Liver (tissue), 9 donors: ENCODE data around the gene ZNF189. TPM values are rescaled to one million over a fixed set of nuclear protein-coding genes. Genes with fewer than 3 reads are reported as not detected.

ENCODE experiments used
- DNase-seq: peaks from one replicate; pipeline ENCODE4 v3.0.0-alpha.2; 2017; ENCODE audit warnings: low spot score
- H3K27ac ChIP-seq, 2 donors: one replicate each; pipeline ENCODE4 v1.7.0; 2013; ENCODE audit warnings: inconsistent platforms in 2 of 2, low read length in 2 of 2, control low read depth in 1 of 2, low read depth in 1 of 2, mild to moderate bottlenecking in 1 of 2
- H3K27me3 ChIP-seq, 4 donors: one replicate each; pipeline versions ENCODE4 v1.6.1 to v1.7.0; 2013; ENCODE audit warnings: low read length in 3 of 4, inconsistent platforms in 1 of 4, mild to moderate bottlenecking in 1 of 4, moderate library complexity in 1 of 4; ENCODE audit not compliant: control insufficient read depth in 4 of 4, insufficient read depth in 4 of 4
- H3K36me3 ChIP-seq, 4 donors: one replicate each; pipeline versions ENCODE4 v1.6.1 to v1.7.0; 2013; ENCODE audit warnings: low read length in 3 of 4, mild to moderate bottlenecking in 3 of 4, low read depth in 1 of 4, moderate library complexity in 1 of 4; ENCODE audit not compliant: control insufficient read depth in 4 of 4, insufficient read depth in 3 of 4
- H3K4me1 ChIP-seq, 4 donors: one replicate each; pipeline versions ENCODE4 v1.6.1 to v1.7.0; 2013; ENCODE audit warnings: low read length in 3 of 4, mild to moderate bottlenecking in 3 of 4, moderate library complexity in 1 of 4; ENCODE audit not compliant: control insufficient read depth in 4 of 4, insufficient read depth in 4 of 4
- H3K4me3 ChIP-seq, 3 donors: one replicate each; pipeline versions ENCODE4 v1.6.1 to v1.7.0; 2013; ENCODE audit warnings: low read length in 3 of 3, control low read depth in 1 of 3, low read depth in 1 of 3, mild to moderate bottlenecking in 1 of 3
- H3K9ac ChIP-seq, 2 donors: one replicate each; pipeline ENCODE4 v1.7.0; 2013; ENCODE audit warnings: low read length in 2 of 2, mild to moderate bottlenecking in 2 of 2, moderate library complexity in 2 of 2, control low read depth in 1 of 2, low read depth in 1 of 2
- H3K9me3 ChIP-seq, 4 donors: one replicate each; pipeline versions ENCODE4 v1.6.1 to v1.7.0; 2013; ENCODE audit warnings: low read length in 3 of 4; ENCODE audit not compliant: control insufficient read depth in 4 of 4
- EGR1 ChIP-seq, 2 donors: IDR thresholded peaks; 2 replicates each; pipeline ENCODE4 v1.6.1; 2016 to 2018; ENCODE audit warnings: antibody characterized with exemption in 2 of 2, low read depth in 2 of 2
- FOXA1 ChIP-seq: IDR thresholded peaks from 2 replicates; pipeline ENCODE4 v1.6.1; 2016; ENCODE audit warnings: antibody characterized with exemption
- FOXA2 ChIP-seq: IDR thresholded peaks from 2 replicates; pipeline ENCODE4 v1.6.1; 2016; ENCODE audit warnings: antibody characterized with exemption
- GABPA ChIP-seq, 2 donors: IDR thresholded peaks in 1 of 2; conservative IDR thresholded peaks in 1 of 2; 2 replicates each; pipeline ENCODE4 v1.6.1; 2016; ENCODE audit warnings: antibody characterized with exemption in 2 of 2, mild to moderate bottlenecking in 1 of 2, moderate library complexity in 1 of 2
- HNF4A ChIP-seq, 2 donors: conservative IDR thresholded peaks; 2 replicates each; pipeline ENCODE4 v1.6.1; 2016; ENCODE audit warnings: antibody characterized with exemption in 2 of 2, mild to moderate bottlenecking in 2 of 2
- HNF4G ChIP-seq: IDR thresholded peaks from 2 replicates; pipeline ENCODE4 v1.6.1; 2016; ENCODE audit warnings: antibody characterized with exemption
- JUND ChIP-seq, 2 donors: IDR thresholded peaks; 2 replicates each; pipeline ENCODE4 v1.6.1; 2016; ENCODE audit warnings: antibody characterized with exemption in 2 of 2
- NR2F2 ChIP-seq: IDR thresholded peaks from 2 replicates; pipeline ENCODE4 v1.6.1; 2016; ENCODE audit warnings: antibody characterized with exemption
- RAD21 ChIP-seq, 2 donors: IDR thresholded peaks; 2 replicates each; pipeline ENCODE4 v1.6.1; 2016; ENCODE audit warnings: antibody characterized with exemption in 2 of 2, mild to moderate bottlenecking in 2 of 2
- RXRA ChIP-seq, 2 donors: IDR thresholded peaks; 2 replicates each; pipeline ENCODE4 v1.6.1; 2017 to 2018; ENCODE audit warnings: antibody characterized with exemption in 2 of 2, mild to moderate bottlenecking in 1 of 2
- SP1 ChIP-seq: IDR thresholded peaks from 2 replicates; pipeline ENCODE4 v1.6.1; 2018; ENCODE audit warnings: antibody characterized with exemption, mild to moderate bottlenecking
- TAF1 ChIP-seq: conservative IDR thresholded peaks from 2 replicates; pipeline ENCODE4 v1.6.1; 2016; ENCODE audit warnings: antibody characterized with exemption, mild to moderate bottlenecking
- YY1 ChIP-seq: IDR thresholded peaks from 2 replicates; pipeline ENCODE4 v1.6.1; 2016; ENCODE audit warnings: antibody characterized with exemption, mild to moderate bottlenecking
- WGBS: extraction: QIAGEN DNeasy Blood & Tissue Kit; methylation state at CpG from one replicate; pipeline ENCODE4 v1.1.7; 2013; 5-methylcytosine and 5-hydroxymethylcytosine counted together
- polyA plus RNA-seq, 2 donors: library from polyadenylated mRNA; stranded (reverse) in 1 of 2; unstranded in 1 of 2; fragments of 200-250 nt in 1 of 2; fragments of >200 nt in 1 of 2; fragmentation: Nextera tagmentation in 1 of 2; extraction: Ambion mirVana in 1 of 2; gene quantifications; one replicate each; pipeline versions ENCODE4 v1.2.1 to v1.2.3, GENCODE V29; 2013 to 2015
- total RNA-seq, 2 donors: library from RNA; depleted of rRNA; stranded (reverse); fragments of >200 nt; gene quantifications; one replicate each; pipeline ENCODE4 v1.2.3, GENCODE V29; 2014
- TF ChIP-seq, protein P1 (sequence below): IDR thresholded peaks from 2 replicates; pipeline ENCODE4 v1.6.1; 2016; ENCODE audit warnings: antibody characterized with exemption, mild to moderate bottlenecking
- TF ChIP-seq, protein P2 (sequence below): IDR thresholded peaks from 2 replicates; pipeline ENCODE4 v1.6.1; 2016; ENCODE audit warnings: antibody characterized with exemption
- TF ChIP-seq, protein P3 (sequence below): IDR thresholded peaks from 2 replicates; pipeline ENCODE4 v1.6.1; 2016; ENCODE audit warnings: antibody characterized with exemption
- TF ChIP-seq, protein P4 (sequence below): IDR thresholded peaks from 2 replicates; pipeline ENCODE4 v1.6.1; 2016; ENCODE audit warnings: antibody characterized with exemption
- donor health status: healthy.
- donor health status: healthy.
- donor health status: healthy.
- donor health status: healthy.
- donor health status: healthy.

Gene ZNF189
- total and polyA plus RNA-seq, 4 donors = 4.4 to 16.1 (median 8.3) TPM

DNA sequence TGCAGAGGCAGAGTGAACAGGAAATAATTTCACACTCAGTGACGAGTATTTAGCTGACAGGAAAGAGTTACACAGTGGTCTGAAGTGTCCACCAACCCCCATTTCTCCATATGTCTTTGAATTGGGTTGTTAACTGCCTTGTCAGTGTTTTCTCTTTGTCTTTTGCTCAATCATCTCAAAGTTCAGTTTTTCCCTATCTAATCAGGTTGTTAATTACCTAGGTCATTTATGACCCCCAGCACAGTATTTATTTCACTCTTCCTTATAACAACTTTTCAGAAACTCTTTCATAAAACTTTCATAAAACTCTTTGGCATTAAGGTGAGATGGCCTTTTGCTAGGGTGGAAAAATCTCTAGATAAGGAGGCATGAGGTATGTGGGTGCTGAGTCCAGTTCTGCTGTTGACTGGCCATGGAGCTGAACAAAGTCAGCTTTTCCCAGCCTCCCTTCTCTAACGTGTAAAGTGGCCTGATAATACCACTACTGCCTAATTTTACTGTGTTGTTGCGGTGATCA is 42.1 kb downstream of the ZNF189 start (continued):
- TF ChIP-seq, protein P1, sequence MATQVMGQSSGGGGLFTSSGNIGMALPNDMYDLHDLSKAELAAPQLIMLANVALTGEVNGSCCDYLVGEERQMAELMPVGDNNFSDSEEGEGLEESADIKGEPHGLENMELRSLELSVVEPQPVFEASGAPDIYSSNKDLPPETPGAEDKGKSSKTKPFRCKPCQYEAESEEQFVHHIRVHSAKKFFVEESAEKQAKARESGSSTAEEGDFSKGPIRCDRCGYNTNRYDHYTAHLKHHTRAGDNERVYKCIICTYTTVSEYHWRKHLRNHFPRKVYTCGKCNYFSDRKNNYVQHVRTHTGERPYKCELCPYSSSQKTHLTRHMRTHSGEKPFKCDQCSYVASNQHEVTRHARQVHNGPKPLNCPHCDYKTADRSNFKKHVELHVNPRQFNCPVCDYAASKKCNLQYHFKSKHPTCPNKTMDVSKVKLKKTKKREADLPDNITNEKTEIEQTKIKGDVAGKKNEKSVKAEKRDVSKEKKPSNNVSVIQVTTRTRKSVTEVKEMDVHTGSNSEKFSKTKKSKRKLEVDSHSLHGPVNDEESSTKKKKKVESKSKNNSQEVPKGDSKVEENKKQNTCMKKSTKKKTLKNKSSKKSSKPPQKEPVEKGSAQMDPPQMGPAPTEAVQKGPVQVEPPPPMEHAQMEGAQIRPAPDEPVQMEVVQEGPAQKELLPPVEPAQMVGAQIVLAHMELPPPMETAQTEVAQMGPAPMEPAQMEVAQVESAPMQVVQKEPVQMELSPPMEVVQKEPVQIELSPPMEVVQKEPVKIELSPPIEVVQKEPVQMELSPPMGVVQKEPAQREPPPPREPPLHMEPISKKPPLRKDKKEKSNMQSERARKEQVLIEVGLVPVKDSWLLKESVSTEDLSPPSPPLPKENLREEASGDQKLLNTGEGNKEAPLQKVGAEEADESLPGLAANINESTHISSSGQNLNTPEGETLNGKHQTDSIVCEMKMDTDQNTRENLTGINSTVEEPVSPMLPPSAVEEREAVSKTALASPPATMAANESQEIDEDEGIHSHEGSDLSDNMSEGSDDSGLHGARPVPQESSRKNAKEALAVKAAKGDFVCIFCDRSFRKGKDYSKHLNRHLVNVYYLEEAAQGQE = peak; percentile 49
- peak; percentile 34 to 71 for TF ChIP-seq RXRA (IDR thresholded peaks at IDR 0.05)

DNA sequence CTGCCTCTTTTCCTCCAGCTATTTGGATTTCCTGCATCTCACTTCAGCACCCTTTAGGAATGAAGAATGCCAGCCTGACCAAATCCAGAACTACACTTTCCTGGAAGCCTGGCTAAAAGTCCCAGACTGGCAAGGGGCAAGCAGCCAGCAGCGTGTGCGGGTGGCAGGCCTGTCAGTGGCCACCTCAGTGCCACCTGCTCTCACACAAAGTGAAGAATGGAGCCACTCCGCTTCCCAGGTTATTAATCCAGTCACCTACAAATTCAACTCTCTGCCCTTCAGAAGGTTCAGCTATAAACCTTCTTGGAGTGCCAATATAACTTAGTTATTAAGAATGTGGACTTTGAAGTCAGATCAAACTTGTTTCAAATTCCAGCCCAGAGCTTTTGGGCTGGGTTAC is 43.7 kb downstream of the ZNF189 start:
- H3K36me3 ChIP-seq = no peaks in the 10 kb centered on the region
- peaks cover 4 to 56% (median 23%) of the 10 kb centered on the region in 4 donors for H3K4me1 ChIP-seq
- no peaks in the 10 kb centered on the region for H3K9me3 ChIP-seq
- no peak for DNase-seq
- WGBS = 40% methylated on average over 3 of the region's 3 CpGs
- peak overlapping the region; percentile 91 to 94 for H3K27ac ChIP-seq
- peak overlapping the region; percentile 71 to 87 for H3K9ac ChIP-seq
- no peak for TF ChIP-seq EGR1 (IDR thresholded peaks at IDR 0.05; ENCODE audit: low read depth in 2 of 2)
- peak; percentile 65 for TF ChIP-seq SP1
- TF ChIP-seq GABPA (IDR thresholded peaks at IDR 0.05 in 1 of 2, conservative IDR thresholded peaks at IDR 0.05 in 1 of 2) = no peak
- TF ChIP-seq, protein P2, sequence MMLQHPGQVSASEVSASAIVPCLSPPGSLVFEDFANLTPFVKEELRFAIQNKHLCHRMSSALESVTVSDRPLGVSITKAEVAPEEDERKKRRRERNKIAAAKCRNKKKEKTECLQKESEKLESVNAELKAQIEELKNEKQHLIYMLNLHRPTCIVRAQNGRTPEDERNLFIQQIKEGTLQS = no peak
- no peak for TF ChIP-seq RAD21 (IDR thresholded peaks at IDR 0.05)
- TF ChIP-seq TAF1 = peak; percentile 84
- TF ChIP-seq FOXA1 = no peak
- peak; percentile 63 to 74 for TF ChIP-seq HNF4A (conservative IDR thresholded peaks at IDR 0.05)
- peak; percentile 37 for TF ChIP-seq YY1
- TF ChIP-seq, protein P1 = peak; percentile 32
- peak; percentile 13 for TF ChIP-seq HNF4G
- TF ChIP-seq RXRA (IDR thresholded peaks at IDR 0.05) = peak; percentile 48 to 57
- no peak for TF ChIP-seq FOXA2
- no peak for TF ChIP-seq NR2F2
- TF ChIP-seq, protein P3, sequence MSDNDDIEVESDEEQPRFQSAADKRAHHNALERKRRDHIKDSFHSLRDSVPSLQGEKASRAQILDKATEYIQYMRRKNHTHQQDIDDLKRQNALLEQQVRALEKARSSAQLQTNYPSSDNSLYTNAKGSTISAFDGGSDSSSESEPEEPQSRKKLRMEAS = peak; percentile 36
- TF ChIP-seq, protein P4, sequence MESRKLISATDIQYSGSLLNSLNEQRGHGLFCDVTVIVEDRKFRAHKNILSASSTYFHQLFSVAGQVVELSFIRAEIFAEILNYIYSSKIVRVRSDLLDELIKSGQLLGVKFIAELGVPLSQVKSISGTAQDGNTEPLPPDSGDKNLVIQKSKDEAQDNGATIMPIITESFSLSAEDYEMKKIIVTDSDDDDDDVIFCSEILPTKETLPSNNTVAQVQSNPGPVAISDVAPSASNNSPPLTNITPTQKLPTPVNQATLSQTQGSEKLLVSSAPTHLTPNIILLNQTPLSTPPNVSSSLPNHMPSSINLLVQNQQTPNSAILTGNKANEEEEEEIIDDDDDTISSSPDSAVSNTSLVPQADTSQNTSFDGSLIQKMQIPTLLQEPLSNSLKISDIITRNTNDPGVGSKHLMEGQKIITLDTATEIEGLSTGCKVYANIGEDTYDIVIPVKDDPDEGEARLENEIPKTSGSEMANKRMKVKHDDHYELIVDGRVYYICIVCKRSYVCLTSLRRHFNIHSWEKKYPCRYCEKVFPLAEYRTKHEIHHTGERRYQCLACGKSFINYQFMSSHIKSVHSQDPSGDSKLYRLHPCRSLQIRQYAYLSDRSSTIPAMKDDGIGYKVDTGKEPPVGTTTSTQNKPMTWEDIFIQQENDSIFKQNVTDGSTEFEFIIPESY = no peak
- TF ChIP-seq JUND (IDR thresholded peaks at IDR 0.05) = no peak
- peak overlapping the region in 2 of 3 donors; percentile 16 to 50 for H3K4me3 ChIP-seq
- no peaks in the 10 kb centered on the region for H3K27me3 ChIP-seq
